ENCODE results near the gene AGBL4. TPM values are rescaled to one million over a fixed set of nuclear protein-coding genes. Genes with fewer than 3 reads are reported as not detected.

Gene AGBL4
- total RNA-seq, 2 experiments from 2014 or later: not detected

DNA sequence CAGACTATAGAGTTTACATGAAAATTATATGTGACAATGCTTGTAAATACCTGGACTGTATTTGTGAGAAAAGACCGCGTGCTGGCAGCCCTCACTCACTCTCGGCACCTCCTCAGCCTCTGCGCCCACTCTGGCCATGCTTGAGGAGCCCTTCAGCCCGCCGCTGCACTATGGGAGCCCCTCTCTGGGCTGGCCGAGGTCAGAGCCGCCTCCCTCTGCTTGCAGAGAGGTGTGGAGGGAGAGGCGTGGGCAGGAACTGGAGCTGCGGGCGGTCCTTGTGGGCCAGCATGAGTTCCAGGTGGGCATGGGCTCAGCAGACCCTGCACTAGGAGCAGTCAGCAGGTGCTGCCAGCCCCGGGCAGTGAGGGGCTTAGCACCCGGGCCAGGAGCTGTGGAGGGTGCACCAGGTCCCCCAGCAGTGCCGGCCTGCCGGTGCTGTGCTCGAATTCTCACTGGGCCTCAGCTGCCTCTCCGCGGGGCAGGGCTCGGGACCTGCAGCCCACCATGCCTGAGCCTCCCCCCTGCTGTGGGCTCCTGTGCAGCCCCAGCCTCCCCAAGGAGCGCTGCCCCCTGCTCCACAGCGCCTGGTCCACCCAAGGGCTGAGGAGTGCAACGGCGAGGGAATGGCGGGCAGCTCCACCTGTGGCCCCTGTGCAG, 482.5 kb downstream of the AGBL4 start:
- DNase-seq (no peak), ATAC-seq (no peak)
- H3K4me1 Mint-ChIP-seq: no peaks in the 10 kb centered on the region
- H3K27ac Mint-ChIP-seq: no peak overlapping the region
- H3K9me3 Mint-ChIP-seq (ENCODE audit: low read depth): peaks cover 11% of the 10 kb centered on the region
- no peaks in the 10 kb centered on the region for H3K27me3 Mint-ChIP-seq
- intact Hi-C loops (cut with DNase I, micrococcal nuclease): no loop called here
- ChIA-PET POLR2A (no interaction called here), CTCF (no interaction called here)
- no peaks in the 10 kb centered on the region for H3K36me3 Mint-ChIP-seq (ENCODE audit: low read depth)
- H3K4me3 Mint-ChIP-seq: no peak overlapping the region

- Mint-ChIP-seq H3K27ac (no peak overlapping the region), H3K36me3 (ENCODE audit: low read depth) (no peaks in the 10 kb centered on the region), H3K9me3 (ENCODE audit: low read depth) (no peaks in the 10 kb centered on the region), H3K4me3 (no peak overlapping the region), H3K4me1 (no peaks in the 10 kb centered on the region), H3K27me3 (no peaks in the 10 kb centered on the region)
- ChIA-PET CTCF (interaction anchor here (0.9 kb wide), 1 partner anchor 11 kb away, joined by 3 read pairs; no protein-coding TSS in a partner anchor), POLR2A (no interaction called here)
- intact Hi-C loops (cut with DNase I, micrococcal nuclease): no loop called here
- ATAC-seq (no peak), DNase-seq (no peak)
These were observed 496.0 kb downstream of the AGBL4 start for GRCh38 chr1:49527606-49528305.

DNA sequence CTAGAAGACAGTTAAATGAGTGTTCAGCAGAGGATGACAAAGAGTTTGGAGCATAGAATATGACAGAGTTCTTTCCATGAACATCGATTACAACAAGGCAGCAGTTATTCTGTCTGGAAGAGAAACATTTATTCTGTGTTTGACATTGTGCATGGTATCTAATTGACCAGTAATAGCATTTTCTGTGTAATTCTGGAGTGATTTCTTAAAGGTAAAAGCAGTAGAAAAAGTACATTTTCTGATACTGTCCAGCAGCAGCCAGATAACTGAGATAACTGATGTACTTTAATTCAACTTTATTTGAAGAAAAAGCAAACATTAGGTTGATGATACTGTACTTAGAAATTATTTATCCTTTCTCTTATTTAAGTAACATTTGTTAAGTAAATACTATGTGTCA, 497.1 kb downstream of the AGBL4 start:
- CTCF ChIA-PET: interaction anchor here (0.9 kb wide), 1 partner anchor 10 kb away, joined by 3 read pairs; no protein-coding TSS in a partner anchor
- H3K4me3 Mint-ChIP-seq: no peak overlapping the region
- ATAC-seq: no peak
- H3K36me3 Mint-ChIP-seq (ENCODE audit: low read depth): no peaks in the 10 kb centered on the region
- no peaks in the 10 kb centered on the region for H3K4me1 Mint-ChIP-seq
- no peak overlapping the region for H3K27ac Mint-ChIP-seq
- H3K9me3 Mint-ChIP-seq (ENCODE audit: low read depth): no peaks in the 10 kb centered on the region
- intact Hi-C loops (cut with DNase I, micrococcal nuclease): no loop called here
- no peak for DNase-seq
- H3K27me3 Mint-ChIP-seq: no peaks in the 10 kb centered on the region
- POLR2A ChIA-PET: no interaction called here

DNA sequence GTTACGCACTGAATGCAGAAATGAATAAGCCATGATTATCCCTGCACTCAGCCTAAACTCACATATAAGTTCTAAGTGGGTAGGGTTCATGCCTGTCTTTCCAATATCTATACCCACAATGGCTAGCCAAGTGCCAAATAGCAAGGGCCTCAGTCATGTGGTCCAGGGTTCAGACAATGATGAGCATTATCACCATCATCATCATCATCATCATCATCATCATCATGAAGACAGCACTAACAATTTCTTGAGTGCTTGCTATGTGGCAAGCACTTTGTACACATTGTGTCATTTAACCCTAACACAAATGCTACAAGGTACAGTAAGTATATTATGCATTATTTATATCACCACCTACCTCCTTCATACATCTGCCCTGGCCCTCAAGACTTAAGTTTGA, 500.0 kb downstream of the AGBL4 start:
- ATAC-seq (no peak), DNase-seq (no peak)
- H3K27ac Mint-ChIP-seq: no peak overlapping the region
- H3K36me3 Mint-ChIP-seq (ENCODE audit: low read depth): no peaks in the 10 kb centered on the region
- intact Hi-C loops (cut with DNase I, micrococcal nuclease): no loop called here
- POLR2A ChIA-PET: no interaction called here
- H3K9me3 Mint-ChIP-seq (ENCODE audit: low read depth): no peaks in the 10 kb centered on the region
- no peaks in the 10 kb centered on the region for H3K27me3 Mint-ChIP-seq
- CTCF ChIA-PET: no interaction called here
- no peaks in the 10 kb centered on the region for H3K4me1 Mint-ChIP-seq
- H3K4me3 Mint-ChIP-seq: no peak overlapping the region

GRCh38 chr1:49466961-49467360, 556.8 kb downstream of the AGBL4 start:
- no peak for DNase-seq
- no peak for ATAC-seq

GRCh38 chr1:49465486-49466185, 558.1 kb downstream of the AGBL4 start:
- intact Hi-C loops (cut with DNase I, micrococcal nuclease): no loop called here
- no peak for DNase-seq
- POLR2A ChIA-PET: no interaction called here
- no peaks in the 10 kb centered on the region for H3K4me1 Mint-ChIP-seq
- H3K9me3 Mint-ChIP-seq (ENCODE audit: low read depth): peaks cover 7% of the 10 kb centered on the region
- no peak for ATAC-seq
- no peaks in the 10 kb centered on the region for H3K36me3 Mint-ChIP-seq (ENCODE audit: low read depth)
- no peak overlapping the region for H3K4me3 Mint-ChIP-seq
- no peak overlapping the region for H3K27ac Mint-ChIP-seq
- CTCF ChIA-PET: no interaction called here
- H3K27me3 Mint-ChIP-seq: no peaks in the 10 kb centered on the region

More at GRCh38 chr1:49466961-49467360, 556.8 kb downstream of the AGBL4 start:
- Mint-ChIP-seq H3K36me3 (ENCODE audit: low read depth) (no peaks in the 10 kb centered on the region), H3K27ac (no peak overlapping the region), H3K27me3 (no peaks in the 10 kb centered on the region), H3K9me3 (ENCODE audit: low read depth) (peaks cover 10% of the 10 kb centered on the region), H3K4me1 (no peaks in the 10 kb centered on the region), H3K4me3 (no peak overlapping the region)
- intact Hi-C loops (cut with DNase I, micrococcal nuclease): no loop called here
- ChIA-PET POLR2A (no interaction called here), CTCF (no interaction called here)

GRCh38 chr1:49448200-49448599, 575.6 kb downstream of the AGBL4 start:
- Mint-ChIP-seq H3K9me3 (ENCODE audit: low read depth) (peaks cover 6% of the 10 kb centered on the region), H3K27ac (no peak overlapping the region), H3K27me3 (no peaks in the 10 kb centered on the region), H3K36me3 (ENCODE audit: low read depth) (no peaks in the 10 kb centered on the region), H3K4me1 (no peaks in the 10 kb centered on the region), H3K4me3 (no peak overlapping the region)
- DNase-seq (no peak), ATAC-seq (no peak)
- ChIA-PET POLR2A (no interaction called here), CTCF (no interaction called here)
- intact Hi-C loops (cut with DNase I, micrococcal nuclease): no loop called here

DNA sequence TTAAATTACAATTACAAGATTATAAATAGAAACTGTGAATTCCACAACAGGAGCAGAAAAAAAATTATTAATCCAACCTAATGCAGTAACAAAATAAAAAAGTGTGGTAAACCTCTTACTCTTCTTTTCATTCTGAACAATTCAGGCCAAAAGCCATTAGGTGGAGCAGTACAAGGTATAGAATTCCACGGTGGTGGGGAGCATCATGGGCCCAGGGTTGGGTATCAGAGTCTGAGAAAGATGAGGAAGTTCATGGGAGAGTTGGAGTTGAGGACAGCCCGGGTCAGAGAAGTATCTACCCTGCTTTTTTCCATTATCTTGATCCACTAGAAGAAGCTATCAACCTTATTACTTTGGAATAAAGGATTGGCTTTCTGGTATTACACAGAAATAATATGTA, 586.9 kb downstream of the AGBL4 start:
- intact Hi-C loops (cut with DNase I, micrococcal nuclease): no loop called here
- H3K9me3 Mint-ChIP-seq (ENCODE audit: low read depth): peaks cover 6% of the 10 kb centered on the region
- H3K4me3 Mint-ChIP-seq: no peak overlapping the region
- no peaks in the 10 kb centered on the region for H3K27me3 Mint-ChIP-seq
- ATAC-seq: no peak
- ChIA-PET POLR2A (no interaction called here), CTCF (interaction anchor here (1.2 kb wide), 1 partner anchor 11 kb away, joined by 4 read pairs; no protein-coding TSS in a partner anchor)
- no peak for DNase-seq
- no peaks in the 10 kb centered on the region for H3K4me1 Mint-ChIP-seq
- H3K27ac Mint-ChIP-seq: no peak overlapping the region
- H3K36me3 Mint-ChIP-seq (ENCODE audit: low read depth): no peaks in the 10 kb centered on the region

DNA sequence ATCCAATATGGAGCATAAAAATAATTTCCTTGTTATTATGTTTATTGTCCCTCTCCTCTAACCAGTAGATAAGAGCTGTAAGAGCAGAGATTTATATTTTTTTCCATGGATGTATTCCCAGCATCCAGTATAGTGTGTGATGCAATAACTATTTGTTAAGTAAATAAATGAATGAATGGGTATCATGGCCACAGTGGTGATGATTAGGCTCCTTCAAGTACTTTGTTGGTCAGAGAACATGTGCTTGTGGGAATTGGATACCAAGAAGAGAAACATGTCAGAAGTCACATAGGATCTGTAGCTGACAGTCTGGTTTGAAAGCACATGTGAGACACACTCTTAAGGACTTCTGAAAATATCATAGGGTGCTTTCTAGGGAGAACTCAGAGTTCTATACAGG, 588.5 kb downstream of the AGBL4 start:
- H3K9me3 Mint-ChIP-seq (ENCODE audit: low read depth): no peaks in the 10 kb centered on the region
- DNase-seq: no peak
- no peak for ATAC-seq
- H3K27me3 Mint-ChIP-seq: no peaks in the 10 kb centered on the region
- no peaks in the 10 kb centered on the region for H3K36me3 Mint-ChIP-seq (ENCODE audit: low read depth)
- no peak overlapping the region for H3K4me3 Mint-ChIP-seq
- no peak overlapping the region for H3K27ac Mint-ChIP-seq
- H3K4me1 Mint-ChIP-seq: no peaks in the 10 kb centered on the region
- ChIA-PET CTCF (no interaction called here), POLR2A (no interaction called here)
- intact Hi-C loops (cut with DNase I, micrococcal nuclease): no loop called here

- ChIA-PET CTCF (no interaction called here), POLR2A (no interaction called here)
- peaks cover 12% of the 10 kb centered on the region for H3K9me3 Mint-ChIP-seq (ENCODE audit: low read depth)
- no peaks in the 10 kb centered on the region for H3K36me3 Mint-ChIP-seq (ENCODE audit: low read depth)
- intact Hi-C loops (cut with DNase I, micrococcal nuclease): no loop called here
- no peak for ATAC-seq
- no peaks in the 10 kb centered on the region for H3K27me3 Mint-ChIP-seq
- no peak for DNase-seq
- H3K4me1 Mint-ChIP-seq: no peaks in the 10 kb centered on the region
- H3K4me3 Mint-ChIP-seq: no peak overlapping the region
- no peak overlapping the region for H3K27ac Mint-ChIP-seq
These were observed 599.0 kb downstream of the AGBL4 start for GRCh38 chr1:49424782-49425181.

- Mint-ChIP-seq H3K27ac (no peak overlapping the region), H3K9me3 (ENCODE audit: low read depth) (no peaks in the 10 kb centered on the region), H3K4me1 (no peaks in the 10 kb centered on the region), H3K27me3 (no peaks in the 10 kb centered on the region), H3K4me3 (no peak overlapping the region), H3K36me3 (ENCODE audit: low read depth) (no peaks in the 10 kb centered on the region)
- CTCF ChIA-PET: no interaction called here
- intact Hi-C loops (cut with DNase I, micrococcal nuclease): no loop called here
- POLR2A ChIA-PET: no interaction called here
- DNase-seq (no peak), ATAC-seq (no peak)
These were observed 607.0 kb downstream of the AGBL4 start for GRCh38 chr1:49416758-49417157.

DNA sequence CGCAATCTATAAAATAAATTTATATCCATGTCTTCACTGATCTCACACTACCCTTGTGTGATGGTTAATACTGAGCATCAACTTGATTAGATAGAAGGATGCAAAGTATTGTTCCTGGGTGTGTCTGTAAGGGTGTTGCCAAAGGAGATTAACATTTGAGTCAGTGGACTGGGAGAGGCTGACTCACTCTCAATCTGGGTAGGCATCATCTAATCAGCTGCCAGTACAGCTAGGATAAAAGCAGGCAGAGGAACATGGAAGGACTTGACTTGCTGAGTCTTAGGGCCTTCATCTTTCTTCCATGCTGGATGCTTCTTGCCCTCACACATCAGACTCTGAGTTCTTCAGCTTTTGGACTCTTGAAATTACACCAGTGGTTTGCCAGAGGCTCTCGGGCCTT, 615.4 kb downstream of the AGBL4 start:
- no peaks in the 10 kb centered on the region for H3K36me3 Mint-ChIP-seq (ENCODE audit: low read depth)
- ChIA-PET CTCF (no interaction called here), POLR2A (no interaction called here)
- DNase-seq (no peak), ATAC-seq (no peak)
- H3K4me1 Mint-ChIP-seq: no peaks in the 10 kb centered on the region
- intact Hi-C loops (cut with DNase I, micrococcal nuclease): no loop called here
- H3K27ac Mint-ChIP-seq: no peak overlapping the region
- H3K4me3 Mint-ChIP-seq: no peak overlapping the region
- H3K27me3 Mint-ChIP-seq: no peaks in the 10 kb centered on the region
- peaks cover 3% of the 10 kb centered on the region for H3K9me3 Mint-ChIP-seq (ENCODE audit: low read depth)

Measured in activated CD4-positive, alpha-beta T cell treated with anti-CD3 and anti-CD28 coated beads for 36 hours (primary cell).